ENCODE data around the gene SLAMF6. TPM values are rescaled to one million over a fixed set of nuclear protein-coding genes. Genes with fewer than 3 reads are reported as not detected.
"Not testable (repeated sequence)": the region's sequence is repeated elsewhere in the genome, so short reads cannot be mapped to it uniquely, and the experiment has no call there.

SLAMF6 gene
- total and polyA plus RNA-seq, 7 experiments from 2014 or later = 17.8 to 62.6 (median 42.3) TPM

- Mint-ChIP-seq H3K4me1 (peaks cover 8 to 57% (median 48%) of the 10 kb centered on the region in 7 donors), H3K9me3 (peaks cover 0 to 26% (median 10%) of the 10 kb centered on the region in 11 donors), H3K27ac (peak overlapping the region in 7 of 9 donors; percentile 15 to 68 (median 53)), H3K27me3 (no peaks in the 10 kb centered on the region), H3K36me3 (peaks cover 21 to 63% (median 28%) of the 10 kb centered on the region in 5 donors), H3K4me3 (no peak overlapping the region)
- POLR2A ChIA-PET = interaction anchor here (0.9 to 1.3 kb wide), 3 partner anchors 12 to 32 kb away, joined by 3 to 5 read pairs (median 5); no protein-coding TSS in a partner anchor
- peak in 1 of 9 donors; percentile 13 for DNase-seq
- Histone ChIP-seq H3K27ac (ENCODE audit: low read depth, low read length) (no peak overlapping the region), H3K4me3 (ENCODE audit: low read length) (no peak overlapping the region), H3K4me1 (ENCODE audit: control insufficient read depth in 2 of 2, insufficient read depth in 2 of 2, low read length in 2 of 2) (peaks cover 10 to 18% of the 10 kb centered on the region in 2 donors), H3K9me3 (ENCODE audit: control insufficient read depth in 2 of 3, low read length in 3 of 3) (peaks cover 0 to 4% (median 0%) of the 10 kb centered on the region in 3 experiments), H3K27me3 (ENCODE audit: control insufficient read depth in 2 of 2, insufficient read depth in 2 of 2, low read length in 2 of 2) (no peaks in the 10 kb centered on the region), H3K36me3 (ENCODE audit: control insufficient read depth in 2 of 3, insufficient read depth in 3 of 3, low read length in 3 of 3) (peaks cover 0 to 26% (median under 1%) of the 10 kb centered on the region in 3 experiments)
- CTCF ChIA-PET = interaction anchor here (1.1 kb wide), 1 partner anchor 34 kb away, joined by 7 read pairs; no protein-coding TSS in a partner anchor
- intact Hi-C loops (cut with micrococcal nuclease) = no loop called here
- ATAC-seq = no peak
Observed at GRCh38 chr1:160483505-160484185, 39.4 kb downstream of the SLAMF6 start.

- Histone ChIP-seq H3K9me3 (ENCODE audit: control insufficient read depth in 2 of 3, low read length in 3 of 3) (peaks cover 0 to 4% (median 0%) of the 10 kb centered on the region in 3 experiments), H3K4me1 (ENCODE audit: control insufficient read depth in 2 of 2, insufficient read depth in 2 of 2, low read length in 2 of 2) (peaks cover 10 to 18% of the 10 kb centered on the region in 2 donors), H3K4me3 (ENCODE audit: low read length) (no peak overlapping the region), H3K36me3 (ENCODE audit: control insufficient read depth in 2 of 3, insufficient read depth in 3 of 3, low read length in 3 of 3) (peaks cover 0 to 16% (median 0%) of the 10 kb centered on the region in 3 experiments), H3K27me3 (ENCODE audit: control insufficient read depth in 2 of 2, insufficient read depth in 2 of 2, low read length in 2 of 2) (no peaks in the 10 kb centered on the region), H3K27ac (ENCODE audit: low read depth, low read length) (no peak overlapping the region)
- Mint-ChIP-seq H3K4me1 (peaks cover 8 to 61% (median 45%) of the 10 kb centered on the region in 7 donors), H3K27ac (peak overlapping the region in 6 of 9 donors; percentile 9 to 88 (median 54)), H3K4me3 (peak overlapping the region in 3 of 10 donors; percentile 10 to 46 (median 25)), H3K36me3 (peaks cover 18 to 60% (median 25%) of the 10 kb centered on the region in 5 donors), H3K9me3 (peaks cover 0 to 35% (median 14%) of the 10 kb centered on the region in 11 donors), H3K27me3 (no peaks in the 10 kb centered on the region)
- ChIA-PET CTCF (interaction anchor here (1.1 kb wide), 1 partner anchor 19 kb away, joined by 3 read pairs; no protein-coding TSS in a partner anchor), POLR2A (interaction anchor here (0.6 to 2.5 kb wide), 3 partner anchors 23 to 125 kb away, joined by 3 to 9 read pairs (median 3); no protein-coding TSS in a partner anchor)
- ATAC-seq (no peak), DNase-seq (no peak)
- intact Hi-C loops (cut with micrococcal nuclease) = no loop called here
Observed at GRCh38 chr1:160481979-160482596, 41.0 kb downstream of the SLAMF6 start.

- H3K27ac Mint-ChIP-seq = peak overlapping the region in 7 of 9 donors; percentile 15 to 85 (median 52)
- DNase-seq = peak in 6 of 9 donors; percentile 15 to 58 (median 32)
- intact Hi-C loops (cut with micrococcal nuclease); H3K27ac ChIP-seq (ENCODE audit: low read depth, low read length); ATAC-seq; H3K27me3 Mint-ChIP-seq; H3K27me3 ChIP-seq (ENCODE audit: control insufficient read depth in 2 of 2, insufficient read depth in 2 of 2, low read length in 2 of 2); H3K36me3 ChIP-seq (ENCODE audit: control insufficient read depth in 2 of 3, insufficient read depth in 3 of 3, low read length in 3 of 3); H3K9me3 ChIP-seq (ENCODE audit: control insufficient read depth in 2 of 3, low read length in 3 of 3): not testable (repeated sequence)
- ChIA-PET POLR2A (interaction anchor here (1.0 to 2.5 kb wide), 2 partner anchors 20 to 43 kb away, joined by 3 to 9 read pairs; no protein-coding TSS in a partner anchor), CTCF (interaction anchor here (0.6 kb wide), 1 partner anchor 125 kb away, joined by 3 read pairs; no protein-coding TSS in a partner anchor)
- peaks cover 0 to 35% (median 14%) of the 10 kb centered on the region in 11 donors for H3K9me3 Mint-ChIP-seq
- peaks cover 10 to 18% of the 10 kb centered on the region in 2 donors for H3K4me1 ChIP-seq (ENCODE audit: control insufficient read depth in 2 of 2, insufficient read depth in 2 of 2, low read length in 2 of 2)
- H3K4me3 ChIP-seq (ENCODE audit: low read length) = peak overlapping the region; percentile 13
- peak overlapping the region in 6 of 10 donors; percentile 25 to 63 (median 42) for H3K4me3 Mint-ChIP-seq
- peaks cover 8 to 60% (median 44%) of the 10 kb centered on the region in 7 donors for H3K4me1 Mint-ChIP-seq
- peaks cover 7 to 47% (median 12%) of the 10 kb centered on the region in 5 donors for H3K36me3 Mint-ChIP-seq
Observed at GRCh38 chr1:160480781-160481180, 42.3 kb downstream of the SLAMF6 start.

- H3K9me3 ChIP-seq (ENCODE audit: control insufficient read depth in 2 of 3, low read length in 3 of 3); H3K27me3 ChIP-seq (ENCODE audit: control insufficient read depth in 2 of 2, insufficient read depth in 2 of 2, low read length in 2 of 2); H3K36me3 ChIP-seq (ENCODE audit: control insufficient read depth in 2 of 3, insufficient read depth in 3 of 3, low read length in 3 of 3); H3K27ac Mint-ChIP-seq; H3K4me3 ChIP-seq (ENCODE audit: low read length); intact Hi-C loops (cut with micrococcal nuclease); H3K27me3 Mint-ChIP-seq; H3K27ac ChIP-seq (ENCODE audit: low read depth, low read length); CTCF ChIA-PET; H3K4me3 Mint-ChIP-seq; DNase-seq; ATAC-seq: not testable (repeated sequence)
- H3K9me3 Mint-ChIP-seq = peaks cover 0 to 35% (median 14%) of the 10 kb centered on the region in 11 donors
- peaks cover 0 to 37% (median 5%) of the 10 kb centered on the region in 5 donors for H3K36me3 Mint-ChIP-seq
- H3K4me1 Mint-ChIP-seq = peaks cover 8 to 50% (median 36%) of the 10 kb centered on the region in 7 donors
- H3K4me1 ChIP-seq (ENCODE audit: control insufficient read depth in 2 of 2, insufficient read depth in 2 of 2, low read length in 2 of 2) = peaks cover 10 to 18% of the 10 kb centered on the region in 2 donors
- POLR2A ChIA-PET = interaction anchor here (0.6 kb wide), 1 partner anchor 135 kb away, joined by 3 read pairs; no protein-coding TSS in a partner anchor
Observed at GRCh38 chr1:160479091-160479490, 44.0 kb downstream of the SLAMF6 start.

GRCh38 chr1:160474392-160475242 is 48.4 kb downstream of the SLAMF6 start:
- H3K27me3 Mint-ChIP-seq = no peaks in the 10 kb centered on the region
- H3K4me1 Mint-ChIP-seq = peaks cover 0 to 9% (median 1%) of the 10 kb centered on the region in 7 donors
- no peak overlapping the region for H3K4me3 ChIP-seq (ENCODE audit: low read length)
- H3K36me3 ChIP-seq (ENCODE audit: control insufficient read depth in 2 of 3, insufficient read depth in 3 of 3, low read length in 3 of 3) = no peaks in the 10 kb centered on the region
- H3K9me3 ChIP-seq (ENCODE audit: control insufficient read depth in 2 of 3, low read length in 3 of 3) = no peaks in the 10 kb centered on the region
- intact Hi-C loops (cut with micrococcal nuclease) = loop anchor here in 1 of 2 donors (5.0 kb wide), 2 partner anchors 48 to 68 kb away; partner anchors contain the start of gene SLAMF6
- peaks cover 0 to 14% (median 5%) of the 10 kb centered on the region in 5 donors for H3K36me3 Mint-ChIP-seq
- ATAC-seq = no peak
- POLR2A ChIA-PET = interaction anchor here (0.8 to 1.0 kb wide), 2 partner anchors 10 to 42 kb away, joined by 4 read pairs; no protein-coding TSS in a partner anchor
- CTCF ChIA-PET = interaction anchor here (0.7 to 1.7 kb wide), 3 partner anchors 10 to 708 kb away, joined by 3 to 8 read pairs (median 4); no protein-coding TSS in a partner anchor
- peaks cover 17% of the 10 kb centered on the region in 2 donors for H3K4me1 ChIP-seq (ENCODE audit: control insufficient read depth in 2 of 2, insufficient read depth in 2 of 2, low read length in 2 of 2)
- H3K27ac Mint-ChIP-seq = no peak overlapping the region
- H3K27ac ChIP-seq (ENCODE audit: low read depth, low read length) = no peak overlapping the region
- H3K27me3 ChIP-seq (ENCODE audit: control insufficient read depth in 2 of 2, insufficient read depth in 2 of 2, low read length in 2 of 2) = no peaks in the 10 kb centered on the region
- peaks cover 0 to 18% (median 6%) of the 10 kb centered on the region in 11 donors for H3K9me3 Mint-ChIP-seq
- DNase-seq = no peak
- H3K4me3 Mint-ChIP-seq = no peak overlapping the region
